Epidermal melanocyte (primary cell): Measurements from ENCODE around the gene CHRNA4.
"Not testable (repeated sequence)": the region's sequence is repeated elsewhere in the genome, so short reads cannot be mapped to it uniquely, and the experiment has no call there.

ENCODE experiments used
- DNase-seq: peaks from one replicate; pipeline ENCODE4 v3.0.0; 2011; ENCODE audit warnings: low spot score; ENCODE audit not compliant: insufficient read length

CHRNA4 gene

DNA sequence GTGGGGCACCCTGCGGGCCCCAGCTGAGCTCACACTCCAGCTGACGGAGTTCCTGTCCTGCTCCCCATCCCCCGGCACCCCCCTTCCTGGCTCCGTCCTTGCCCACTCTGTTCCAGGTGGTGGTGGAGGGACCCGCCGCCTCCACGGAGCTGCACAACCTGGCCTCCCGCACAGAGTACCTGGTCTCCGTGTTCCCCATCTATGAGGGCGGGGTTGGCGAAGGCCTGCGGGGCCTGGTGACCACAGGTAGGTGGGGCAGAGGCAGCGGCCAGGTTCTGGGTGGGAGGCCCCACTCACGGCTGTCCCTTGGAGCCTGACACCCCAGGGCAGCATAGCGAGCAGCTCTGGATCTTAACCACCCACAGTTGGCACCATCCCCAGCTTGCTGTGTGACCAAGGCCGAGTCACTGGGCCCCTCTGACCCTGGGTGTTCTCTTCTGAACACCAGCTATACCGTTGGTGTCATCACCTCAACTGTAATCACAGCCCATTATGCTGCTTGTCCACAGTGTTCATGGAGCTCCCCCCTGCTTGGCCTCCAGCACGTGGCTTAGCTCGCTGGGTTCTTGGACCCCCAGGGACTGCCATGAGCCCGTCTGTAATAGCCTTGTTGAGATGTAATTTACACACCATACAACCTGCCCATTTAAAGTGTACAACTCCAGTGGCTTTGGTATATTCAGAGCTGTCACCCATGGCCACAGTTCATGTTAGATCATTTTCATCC is 50.7 kb downstream of the CHRNA4 start:
- DNase-seq: no peak

- DNase-seq: no peak
Measured at GRCh38 chr20:63309261-63310071, 51.7 kb downstream of the CHRNA4 start.

DNA sequence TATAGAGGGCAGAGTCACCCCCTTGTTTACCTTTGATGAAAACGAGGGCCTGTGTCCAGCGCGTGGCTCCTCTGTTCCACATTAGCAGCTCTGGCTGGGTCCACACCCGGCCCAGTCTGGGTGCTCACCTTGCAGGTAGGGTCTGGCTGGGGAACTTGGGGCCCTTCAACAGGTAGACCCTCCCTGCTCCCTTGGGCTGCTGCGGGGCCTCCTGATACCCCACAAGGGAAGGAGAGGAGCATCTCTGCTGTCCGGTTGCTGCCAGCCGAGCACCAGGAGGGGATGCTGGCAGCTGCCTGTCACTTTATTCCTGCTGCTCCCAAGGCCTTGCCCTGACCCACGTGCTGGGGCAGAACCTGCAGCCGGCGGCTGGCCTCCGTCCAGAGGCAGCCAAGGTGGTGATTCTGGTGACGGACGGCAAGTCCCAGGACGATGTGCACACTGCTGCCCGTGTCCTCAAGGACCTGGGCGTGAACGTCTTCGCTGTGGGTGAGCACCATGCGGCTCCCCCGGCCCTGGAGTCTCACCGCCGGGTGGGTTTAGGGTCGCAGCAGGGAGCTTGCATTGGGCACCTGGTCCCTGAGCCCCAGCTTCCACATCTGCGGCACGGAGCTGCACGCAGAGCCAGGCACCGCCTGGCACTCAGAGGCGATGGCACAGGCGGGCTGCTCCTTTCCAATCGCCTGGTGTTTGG is 52.8 kb downstream of the CHRNA4 start:
- DNase-seq: no peak

DNA sequence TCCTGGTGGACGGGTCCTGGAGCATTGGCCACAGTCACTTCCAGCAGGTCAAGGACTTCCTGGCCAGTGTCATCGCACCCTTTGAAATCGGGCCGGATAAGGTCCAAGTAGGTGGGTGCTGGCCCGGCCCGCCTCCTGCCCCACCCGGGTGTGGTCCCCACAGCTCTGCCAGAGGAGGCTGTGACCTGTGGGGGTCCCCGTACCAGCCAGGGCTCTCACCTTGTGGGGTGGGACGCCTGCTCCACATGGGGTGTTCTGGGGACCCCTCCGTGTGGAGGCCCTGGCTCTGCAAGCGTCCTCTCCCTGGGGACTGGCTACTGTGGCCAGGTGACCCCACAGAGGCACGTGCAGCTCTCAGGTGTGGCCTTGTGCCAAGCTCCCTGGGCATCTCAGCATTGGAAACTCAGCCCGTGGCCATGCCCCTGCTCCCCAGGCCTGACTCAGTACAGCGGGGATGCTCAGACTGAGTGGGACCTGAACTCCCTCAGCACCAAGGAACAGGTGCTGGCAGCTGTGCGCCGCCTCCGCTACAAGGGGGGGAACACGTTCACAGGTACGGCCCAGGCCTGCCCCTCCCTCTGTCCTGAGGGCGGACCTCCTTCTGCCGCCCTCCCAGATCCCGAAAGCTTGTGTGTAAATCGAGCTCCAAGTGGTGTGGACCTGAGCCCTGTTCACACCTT is 53.5 kb downstream of the CHRNA4 start:
- DNase-seq: no peak

- DNase-seq: no peak
Measured at GRCh38 chr20:63306673-63307537, 54.2 kb downstream of the CHRNA4 start.

- not testable (repeated sequence) for DNase-seq
Measured at GRCh38 chr20:63305933-63306672, 55.0 kb downstream of the CHRNA4 start.

GRCh38 chr20:63305393-63305792 is 55.8 kb downstream of the CHRNA4 start:
- no peak for DNase-seq

GRCh38 chr20:63303095-63303666 is 58.0 kb downstream of the CHRNA4 start:
- DNase-seq: no peak

GRCh38 chr20:63301671-63302070 is 59.5 kb downstream of the CHRNA4 start:
- no peak for DNase-seq

DNA sequence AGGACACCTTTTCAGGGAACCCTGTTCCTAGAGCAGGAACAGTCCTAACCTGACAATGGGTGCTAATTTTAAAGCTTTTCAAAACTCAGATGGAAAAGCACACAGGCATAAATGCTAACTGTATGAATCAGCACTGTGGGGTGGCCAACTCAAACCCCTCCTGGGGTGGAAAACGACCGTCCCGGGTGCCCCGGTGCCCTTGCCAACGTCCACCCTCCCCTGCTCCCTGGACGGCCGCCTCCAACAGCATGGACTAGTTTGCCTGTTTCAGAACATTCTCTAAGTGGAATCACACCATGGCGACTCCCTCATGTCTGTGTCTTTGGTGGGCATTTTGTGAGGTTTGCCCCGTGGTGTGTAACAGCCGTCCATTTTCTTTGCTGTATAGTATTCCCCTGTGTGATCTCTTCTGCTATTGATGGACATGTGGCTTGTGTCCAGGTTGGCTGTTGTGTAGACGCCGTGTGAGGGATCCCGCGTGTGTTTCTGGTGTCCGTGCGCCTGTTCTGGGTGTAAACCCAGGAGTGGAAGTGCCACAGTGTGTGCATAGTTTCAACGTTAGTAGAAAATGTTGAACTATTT is 62.3 kb downstream of the CHRNA4 start:
- DNase-seq: no peak

DNA sequence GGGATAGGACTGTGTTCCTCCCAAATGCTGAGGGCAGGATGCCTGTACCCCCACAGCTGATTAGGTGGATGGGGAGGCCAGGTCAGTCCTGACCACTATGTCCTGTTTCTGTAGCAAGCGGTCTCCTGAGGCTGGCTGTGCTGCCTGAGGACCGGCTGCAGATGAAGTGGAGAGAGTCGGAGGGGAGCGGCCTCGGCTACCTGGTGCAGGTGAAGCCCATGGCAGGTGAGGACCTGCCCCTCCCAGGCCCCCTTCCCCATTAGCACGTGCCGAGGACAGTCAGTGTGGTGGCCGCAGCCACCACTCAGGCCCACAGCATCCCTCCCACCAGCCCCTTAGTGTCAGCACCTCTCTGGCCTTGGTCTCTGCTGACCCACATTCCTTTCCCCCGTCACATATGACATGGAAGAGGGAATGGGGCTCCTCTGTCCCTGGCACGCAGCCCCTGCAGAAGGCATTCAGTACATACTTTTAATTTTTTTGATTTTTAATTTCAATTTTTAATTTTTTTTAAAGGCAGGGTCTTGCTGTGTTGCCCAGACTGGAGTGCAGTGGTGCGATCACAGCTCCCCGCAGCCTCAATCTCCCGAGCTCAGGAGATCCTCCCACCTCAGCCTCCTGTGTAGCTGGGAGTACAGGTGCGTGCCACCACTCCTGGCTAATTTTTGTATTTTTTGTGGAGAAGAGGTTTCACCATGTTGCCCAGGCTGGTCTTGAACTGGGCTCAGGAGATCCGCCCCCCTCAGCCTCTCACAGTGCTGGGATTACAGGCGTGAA is 63.2 kb downstream of the CHRNA4 start:
- no peak for DNase-seq

DNA sequence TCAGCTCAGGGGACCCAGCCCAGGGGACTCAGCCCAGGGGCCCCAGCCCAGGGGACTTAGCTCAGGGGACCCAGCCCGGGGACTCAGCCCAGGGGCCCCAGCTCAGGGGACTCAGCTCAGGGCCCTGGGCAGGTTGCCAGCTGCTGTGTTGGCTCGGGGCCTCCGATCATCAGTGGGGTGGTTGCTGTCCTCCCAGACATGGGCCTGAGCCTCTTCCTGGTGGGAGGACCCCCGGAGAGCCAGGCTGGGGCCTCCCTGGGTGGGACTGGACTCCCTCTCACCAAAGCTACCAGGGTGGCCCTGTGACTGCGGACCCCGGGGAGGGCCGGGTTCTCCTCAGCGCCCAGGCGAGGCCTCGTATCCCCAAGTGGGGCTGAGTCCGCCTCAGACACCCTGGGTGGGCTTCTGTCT is 63.8 kb downstream of the CHRNA4 start:
- no peak for DNase-seq

DNA sequence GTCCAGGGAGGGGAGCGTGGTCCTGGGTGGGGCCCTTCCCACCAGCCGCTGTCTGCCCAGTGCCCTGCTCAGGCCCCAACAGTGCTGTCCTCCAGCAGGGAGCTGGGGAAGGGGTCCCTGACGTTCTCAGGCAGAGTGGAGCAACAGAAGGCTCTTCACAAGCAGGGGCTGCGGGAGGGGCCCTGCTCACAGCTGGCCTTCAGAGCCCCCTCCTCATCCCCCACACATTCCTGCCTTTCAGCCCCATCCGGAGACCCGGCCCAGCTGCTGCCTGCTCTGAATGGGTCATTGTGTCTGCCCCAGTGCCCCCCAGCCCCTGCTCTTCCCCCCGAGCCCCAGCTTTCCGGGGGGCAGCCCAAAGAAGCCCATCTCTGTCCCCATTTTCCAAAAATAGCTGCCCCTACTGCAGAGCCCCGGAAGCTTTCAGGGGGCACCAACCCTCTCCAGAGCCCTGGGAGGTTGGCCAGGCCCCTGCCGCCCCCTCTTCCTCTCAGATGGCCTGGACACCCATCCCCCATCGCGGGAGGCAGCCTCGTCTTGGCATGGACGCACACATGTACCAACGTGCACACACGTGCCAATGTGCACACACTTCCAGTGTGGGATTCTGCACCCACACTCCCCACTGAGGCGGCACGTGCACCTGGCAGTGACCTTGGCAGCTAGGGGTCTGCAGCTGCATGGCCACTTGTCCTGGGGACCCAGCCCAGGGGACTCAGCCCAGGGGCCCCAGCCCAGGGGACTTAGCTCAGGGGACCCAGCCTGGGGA is 64.4 kb downstream of the CHRNA4 start:
- DNase-seq: no peak

DNA sequence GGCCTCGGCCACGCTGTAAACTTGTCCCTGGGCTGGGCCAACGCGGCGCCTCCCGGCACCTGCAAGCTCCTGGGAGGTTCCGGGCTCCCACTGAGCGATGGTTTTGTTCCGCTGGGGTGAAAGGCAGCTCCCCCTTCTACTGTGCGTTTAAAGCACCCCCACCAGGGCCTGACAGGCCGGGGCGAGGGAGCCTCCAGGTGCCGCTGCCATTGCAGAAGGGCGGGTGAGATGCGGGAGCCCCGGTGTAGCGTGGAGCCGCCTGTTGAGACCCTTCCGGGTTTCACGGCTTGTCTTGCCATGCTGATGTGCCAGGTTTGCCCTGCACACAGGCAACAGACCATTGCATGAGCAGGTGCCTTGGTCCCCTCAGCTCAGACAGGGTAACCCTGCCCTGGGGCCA is 65.3 kb downstream of the CHRNA4 start:
- DNase-seq: no peak

- DNase-seq: no peak
Measured at GRCh38 chr20:63295422-63295821, 65.7 kb downstream of the CHRNA4 start.

- DNase-seq: no peak
Measured at GRCh38 chr20:63295018-63295417, 66.1 kb downstream of the CHRNA4 start.

GRCh38 chr20:63294536-63294900 is 66.6 kb downstream of the CHRNA4 start:
- DNase-seq: no peak
